ENCODE measurements around the gene L3MBTL4. TPM values are rescaled to one million over a fixed set of nuclear protein-coding genes. Genes with fewer than 3 reads are reported as not detected.

L3MBTL4 gene
- total and polyA plus RNA-seq, 5 donors: 4.9 to 36.9 (median 31.4) TPM

- WGBS: 94% methylated on average over 9 of the region's 9 CpGs
Observed at GRCh38 chr18:6362559-6363129, 52.1 kb downstream of the L3MBTL4 start.

GRCh38 chr18:6357668-6358067, 57.0 kb downstream of the L3MBTL4 start:
- Histone ChIP-seq H3K9me3 (ENCODE audit: control insufficient read depth, low read length) (no peaks in the 10 kb centered on the region), H3K4me1 (ENCODE audit: control insufficient read depth, insufficient read depth, low read length) (no peaks in the 10 kb centered on the region), H3K27me3 (ENCODE audit: control insufficient read depth, insufficient read depth) (no peaks in the 10 kb centered on the region), H3K27ac (ENCODE audit: low read length) (no peak overlapping the region), H3K4me3 (ENCODE audit: low read length) (no peak overlapping the region)
- ATAC-seq (no peak), DNase-seq (no peak)
- intact Hi-C loops (cut with DNase I): no loop called here
- 75% methylated on average over 5 of the region's 5 CpGs for WGBS

More at GRCh38 chr18:6362559-6363129, 52.1 kb downstream of the L3MBTL4 start:
- DNase-seq (no peak), ATAC-seq (no peak)
- Histone ChIP-seq H3K27ac (ENCODE audit: low read length) (no peak overlapping the region), H3K27me3 (ENCODE audit: control insufficient read depth, insufficient read depth) (no peaks in the 10 kb centered on the region), H3K4me3 (ENCODE audit: low read length) (no peak overlapping the region), H3K9me3 (ENCODE audit: control insufficient read depth, low read length) (no peaks in the 10 kb centered on the region), H3K4me1 (ENCODE audit: control insufficient read depth, insufficient read depth, low read length) (peaks cover 5% of the 10 kb centered on the region)
- intact Hi-C loops (cut with DNase I): no loop called here

- ATAC-seq: peak in 1 of 2 donors; percentile 53
- intact Hi-C loops (cut with DNase I): no loop called here
- no peak for DNase-seq
Observed at GRCh38 chr18:6355789-6356589, 58.7 kb downstream of the L3MBTL4 start.

GRCh38 chr18:6352275-6352674, 62.4 kb downstream of the L3MBTL4 start:
- Histone ChIP-seq H3K27me3 (ENCODE audit: control insufficient read depth, insufficient read depth) (no peaks in the 10 kb centered on the region), H3K27ac (ENCODE audit: low read length) (no peak overlapping the region), H3K4me1 (ENCODE audit: control insufficient read depth, insufficient read depth, low read length) (no peaks in the 10 kb centered on the region), H3K9me3 (ENCODE audit: control insufficient read depth, low read length) (no peaks in the 10 kb centered on the region), H3K4me3 (ENCODE audit: low read length) (no peak overlapping the region)
- intact Hi-C loops (cut with DNase I): no loop called here
- no peak for DNase-seq
- ATAC-seq: no peak

More at GRCh38 chr18:6355789-6356589, 58.7 kb downstream of the L3MBTL4 start:
- Histone ChIP-seq H3K4me1 (ENCODE audit: control insufficient read depth, insufficient read depth, low read length) (no peaks in the 10 kb centered on the region), H3K9me3 (ENCODE audit: control insufficient read depth, low read length) (no peaks in the 10 kb centered on the region), H3K27ac (ENCODE audit: low read length) (no peak overlapping the region), H3K27me3 (ENCODE audit: control insufficient read depth, insufficient read depth) (no peaks in the 10 kb centered on the region), H3K4me3 (ENCODE audit: low read length) (no peak overlapping the region)
- WGBS: 78% methylated on average over 9 of the region's 9 CpGs

GRCh38 chr18:6342990-6343389, 71.7 kb downstream of the L3MBTL4 start:
- intact Hi-C loops (cut with DNase I): no loop called here
- H3K27ac ChIP-seq (ENCODE audit: low read length): no peak overlapping the region
- 90% methylated on average over 2 of the region's 2 CpGs for WGBS
- no peaks in the 10 kb centered on the region for H3K4me1 ChIP-seq (ENCODE audit: control insufficient read depth, insufficient read depth, low read length)
- DNase-seq (no peak), ATAC-seq (no peak)
- H3K4me3 ChIP-seq (ENCODE audit: low read length): no peak overlapping the region
- H3K9me3 ChIP-seq (ENCODE audit: control insufficient read depth, low read length): no peaks in the 10 kb centered on the region
- H3K27me3 ChIP-seq (ENCODE audit: control insufficient read depth, insufficient read depth): no peaks in the 10 kb centered on the region

GRCh38 chr18:6341709-6342108, 73.0 kb downstream of the L3MBTL4 start:
- H3K4me3 ChIP-seq (ENCODE audit: low read length): no peak overlapping the region
- H3K9me3 ChIP-seq (ENCODE audit: control insufficient read depth, low read length): no peaks in the 10 kb centered on the region
- ATAC-seq (no peak), DNase-seq (no peak)
- H3K27ac ChIP-seq (ENCODE audit: low read length): no peak overlapping the region
- no peaks in the 10 kb centered on the region for H3K27me3 ChIP-seq (ENCODE audit: control insufficient read depth, insufficient read depth)
- intact Hi-C loops (cut with DNase I): no loop called here
- no peaks in the 10 kb centered on the region for H3K4me1 ChIP-seq (ENCODE audit: control insufficient read depth, insufficient read depth, low read length)

- Histone ChIP-seq H3K27me3 (ENCODE audit: control insufficient read depth, insufficient read depth) (no peaks in the 10 kb centered on the region), H3K4me1 (ENCODE audit: control insufficient read depth, insufficient read depth, low read length) (no peaks in the 10 kb centered on the region), H3K4me3 (ENCODE audit: low read length) (no peak overlapping the region), H3K27ac (ENCODE audit: low read length) (no peak overlapping the region), H3K9me3 (ENCODE audit: control insufficient read depth, low read length) (no peaks in the 10 kb centered on the region)
- DNase-seq (no peak), ATAC-seq (no peak)
- intact Hi-C loops (cut with DNase I): no loop called here
Observed at GRCh38 chr18:6341303-6341702, 73.4 kb downstream of the L3MBTL4 start.

GRCh38 chr18:6340121-6340520, 74.6 kb downstream of the L3MBTL4 start:
- no peaks in the 10 kb centered on the region for H3K4me1 ChIP-seq (ENCODE audit: control insufficient read depth, insufficient read depth, low read length)
- H3K9me3 ChIP-seq (ENCODE audit: control insufficient read depth, low read length): no peaks in the 10 kb centered on the region
- H3K4me3 ChIP-seq (ENCODE audit: low read length): no peak overlapping the region
- 92% methylated on average over 1 of the region's 1 CpG for WGBS
- no peak overlapping the region for H3K27ac ChIP-seq (ENCODE audit: low read length)
- ATAC-seq: no peak
- H3K27me3 ChIP-seq (ENCODE audit: control insufficient read depth, insufficient read depth): no peaks in the 10 kb centered on the region
- intact Hi-C loops (cut with DNase I): no loop called here
- no peak for DNase-seq

GRCh38 chr18:6336239-6336638, 78.5 kb downstream of the L3MBTL4 start:
- ATAC-seq: no peak
- 86% methylated on average over 4 of the region's 4 CpGs for WGBS
- H3K4me3 ChIP-seq (ENCODE audit: low read length): no peak overlapping the region
- H3K27me3 ChIP-seq (ENCODE audit: control insufficient read depth, insufficient read depth): no peaks in the 10 kb centered on the region
- intact Hi-C loops (cut with DNase I): no loop called here
- no peak for DNase-seq
- H3K27ac ChIP-seq (ENCODE audit: low read length): no peak overlapping the region
- H3K4me1 ChIP-seq (ENCODE audit: control insufficient read depth, insufficient read depth, low read length): no peaks in the 10 kb centered on the region
- no peaks in the 10 kb centered on the region for H3K9me3 ChIP-seq (ENCODE audit: control insufficient read depth, low read length)

- Histone ChIP-seq H3K27me3 (ENCODE audit: control insufficient read depth, insufficient read depth) (no peaks in the 10 kb centered on the region), H3K4me1 (ENCODE audit: control insufficient read depth, insufficient read depth, low read length) (no peaks in the 10 kb centered on the region), H3K9me3 (ENCODE audit: control insufficient read depth, low read length) (no peaks in the 10 kb centered on the region), H3K27ac (ENCODE audit: low read length) (no peak overlapping the region), H3K4me3 (ENCODE audit: low read length) (no peak overlapping the region)
- ATAC-seq (no peak), DNase-seq (no peak)
- 69% methylated on average over 4 of the region's 4 CpGs for WGBS
- intact Hi-C loops (cut with DNase I): no loop called here
Observed at GRCh38 chr18:6333981-6334380, 80.7 kb downstream of the L3MBTL4 start.

- intact Hi-C loops (cut with DNase I): no loop called here
- Histone ChIP-seq H3K27me3 (ENCODE audit: control insufficient read depth, insufficient read depth) (no peaks in the 10 kb centered on the region), H3K27ac (ENCODE audit: low read length) (no peak overlapping the region), H3K4me3 (ENCODE audit: low read length) (no peak overlapping the region), H3K9me3 (ENCODE audit: control insufficient read depth, low read length) (no peaks in the 10 kb centered on the region), H3K4me1 (ENCODE audit: control insufficient read depth, insufficient read depth, low read length) (no peaks in the 10 kb centered on the region)
- no peak for DNase-seq
- 62% methylated on average over 2 of the region's 2 CpGs for WGBS
- no peak for ATAC-seq
Observed at GRCh38 chr18:6331872-6332271, 82.8 kb downstream of the L3MBTL4 start.
